KMS-11 (cell line): Measurements from ENCODE around the gene MYOM3.

ENCODE experiments used
- H2AFZ ChIP-seq: fragments of 200-600 bp; sonication (generic); 2 replicates; pipeline ENCODE4 v1.6.1; 2016; ENCODE audit warnings: antibody characterized with exemption, mixed run types, low read depth
- H3K27ac ChIP-seq: fragments of 200-600 bp; sonication (generic); 2 replicates; pipeline ENCODE4 v1.6.1; 2016; ENCODE audit warnings: mild to moderate bottlenecking, mixed run types
- H3K27me3 ChIP-seq: fragments of 200-600 bp; sonication (generic); 2 replicates; pipeline ENCODE4 v1.6.1; 2017; ENCODE audit warnings: mild to moderate bottlenecking, low read depth, mixed run types, moderate library complexity; ENCODE audit not compliant: insufficient read depth
- H3K36me3 ChIP-seq: fragments of 200-600 bp; sonication (generic); 2 replicates; pipeline ENCODE4 v1.6.1; 2017; ENCODE audit warnings: mild to moderate bottlenecking, mixed run types; ENCODE audit not compliant: insufficient read depth
- H3K4me1 ChIP-seq: fragments of 200-600 bp; sonication (generic); 2 replicates; pipeline ENCODE4 v1.6.1; 2016; ENCODE audit warnings: mild to moderate bottlenecking, low read depth, mixed run types; ENCODE audit not compliant: poor library complexity, severe bottlenecking
- H3K4me2 ChIP-seq: fragments of 200-600 bp; sonication (generic); 2 replicates; pipeline ENCODE4 v1.7.0; 2016; ENCODE audit warnings: mild to moderate bottlenecking, mixed run types
- H3K4me3 ChIP-seq: fragments of 200-600 bp; sonication (generic); IDR thresholded peaks from 2 replicates; pipeline ENCODE4 v1.6.1; 2017; ENCODE audit warnings: low read depth, low read length, mixed read lengths; ENCODE audit not compliant: insufficient read depth
- H3K79me2 ChIP-seq: fragments of 200-600 bp; sonication (generic); 2 replicates; pipeline ENCODE4 v1.6.1; 2016; ENCODE audit warnings: low read depth, mixed run types; ENCODE audit not compliant: insufficient read depth
- H3K9ac ChIP-seq: fragments of 200-600 bp; sonication (generic); 2 replicates; pipeline ENCODE4 v1.6.1; 2016; ENCODE audit warnings: mild to moderate bottlenecking, mixed run types
- H4K20me1 ChIP-seq: fragments of 200-600 bp; sonication (generic); 2 replicates; pipeline ENCODE4 v1.6.1; 2016; ENCODE audit warnings: mild to moderate bottlenecking, mixed run types; ENCODE audit not compliant: insufficient read depth
- CTCF ChIP-seq: fragments of 200-600 bp; sonication (generic); conservative IDR thresholded peaks from 2 replicates; pipeline ENCODE4 v1.6.1; 2017; ENCODE audit warnings: low read depth, mild to moderate bottlenecking, antibody characterized with exemption, low read length, moderate library complexity, mixed read lengths

The MYOM3 gene

GRCh38 chr1:24067978-24068377 is 44.0 kb downstream of the MYOM3 start:
- Histone ChIP-seq H4K20me1 (no peaks in the 10 kb centered on the region), H3K4me1 (peaks cover 10% of the 10 kb centered on the region), H2AFZ (no peak overlapping the region), H3K4me2 (no peak overlapping the region), H3K9ac (no peak overlapping the region), H3K27me3 (no peaks in the 10 kb centered on the region), H3K4me3 (no peak overlapping the region), H3K79me2 (no peaks in the 10 kb centered on the region), H3K36me3 (no peaks in the 10 kb centered on the region), H3K27ac (no peak overlapping the region)
- TF ChIP-seq CTCF = no peak

GRCh38 chr1:24065304-24065703 is 46.6 kb downstream of the MYOM3 start:
- no peak overlapping the region for H2AFZ ChIP-seq
- H4K20me1 ChIP-seq = no peaks in the 10 kb centered on the region
- no peaks in the 10 kb centered on the region for H3K27me3 ChIP-seq
- no peak for TF ChIP-seq CTCF
- no peaks in the 10 kb centered on the region for H3K4me1 ChIP-seq
- H3K79me2 ChIP-seq = no peaks in the 10 kb centered on the region
- H3K4me2 ChIP-seq = no peak overlapping the region
- no peak overlapping the region for H3K27ac ChIP-seq
- no peak overlapping the region for H3K9ac ChIP-seq
- no peaks in the 10 kb centered on the region for H3K36me3 ChIP-seq
- H3K4me3 ChIP-seq = no peak overlapping the region

- TF ChIP-seq CTCF = no peak
- Histone ChIP-seq H3K27me3 (no peaks in the 10 kb centered on the region), H3K4me2 (no peak overlapping the region), H3K4me3 (no peak overlapping the region), H3K79me2 (no peaks in the 10 kb centered on the region), H3K36me3 (no peaks in the 10 kb centered on the region), H2AFZ (no peak overlapping the region), H3K9ac (no peak overlapping the region), H4K20me1 (no peaks in the 10 kb centered on the region), H3K4me1 (no peaks in the 10 kb centered on the region), H3K27ac (no peak overlapping the region)
Observed at GRCh38 chr1:24062221-24062620, 49.7 kb downstream of the MYOM3 start.

GRCh38 chr1:24060482-24060881 is 51.5 kb downstream of the MYOM3 start:
- no peak overlapping the region for H3K9ac ChIP-seq
- H3K27ac ChIP-seq = no peak overlapping the region
- H2AFZ ChIP-seq = no peak overlapping the region
- no peaks in the 10 kb centered on the region for H3K27me3 ChIP-seq
- H3K4me2 ChIP-seq = no peak overlapping the region
- no peaks in the 10 kb centered on the region for H3K79me2 ChIP-seq
- H4K20me1 ChIP-seq = no peaks in the 10 kb centered on the region
- no peaks in the 10 kb centered on the region for H3K4me1 ChIP-seq
- TF ChIP-seq CTCF = no peak
- no peak overlapping the region for H3K4me3 ChIP-seq
- no peaks in the 10 kb centered on the region for H3K36me3 ChIP-seq
